Glutamatergic neuron (in vitro differentiated cells): Measurements from ENCODE around the gene CASTOR1. TPM values are rescaled to one million over a fixed set of nuclear protein-coding genes. Genes with fewer than 3 reads are reported as not detected.

Experiments used
- DNase-seq: peaks from one replicate; pipeline ENCODE4 v3.0.0; 2022
- H3K27ac Mint-ChIP-seq: one replicate; pipeline ENCODE4 v1.8.0; 2020; ENCODE audit warnings: mild to moderate bottlenecking, mixed read lengths, inconsistent platforms; ENCODE audit not compliant: unreplicated experiment
- H3K27me3 Mint-ChIP-seq: one replicate; pipeline ENCODE4 v1.8.0; 2020; ENCODE audit warnings: mild to moderate bottlenecking, moderate library complexity, mixed read lengths, inconsistent platforms; ENCODE audit not compliant: unreplicated experiment
- H3K36me3 Mint-ChIP-seq: one replicate; pipeline ENCODE4 v1.8.0; 2020; ENCODE audit warnings: mild to moderate bottlenecking, mixed read lengths, inconsistent platforms; ENCODE audit not compliant: unreplicated experiment
- H3K4me1 Mint-ChIP-seq: one replicate; pipeline ENCODE4 v1.8.0; 2020; ENCODE audit warnings: mild to moderate bottlenecking, low read depth, mixed read lengths, inconsistent platforms; ENCODE audit not compliant: unreplicated experiment
- H3K4me3 Mint-ChIP-seq: one replicate; pipeline ENCODE4 v1.8.0; 2020; ENCODE audit warnings: mild to moderate bottlenecking, mixed read lengths, inconsistent platforms; ENCODE audit not compliant: unreplicated experiment
- H3K9me3 Mint-ChIP-seq: one replicate; pipeline ENCODE4 v1.8.0; 2020; ENCODE audit warnings: mild to moderate bottlenecking, moderate library complexity, mixed read lengths, inconsistent platforms; ENCODE audit not compliant: unreplicated experiment
- CTCF ChIP-seq: fragments of 200-600 bp; sonication (generic); IDR thresholded peaks from one replicate; pipeline ENCODE4 v1.5.0; 2021; ENCODE audit not compliant: partially characterized antibody, unreplicated experiment
- total RNA-seq: library from RNA; stranded (reverse); fragmentation: NEBNext Ultra II Directional; extraction: Animal tissue kit (Norgen Biotek cat#: 25700); gene quantifications from one replicate; pipeline ENCODE4 v1.2.1, GENCODE V29; 2021; ENCODE audit not compliant: unreplicated experiment

Gene CASTOR1
- total RNA-seq, 1 donor from 2014 or later = 4.5 TPM

DNA sequence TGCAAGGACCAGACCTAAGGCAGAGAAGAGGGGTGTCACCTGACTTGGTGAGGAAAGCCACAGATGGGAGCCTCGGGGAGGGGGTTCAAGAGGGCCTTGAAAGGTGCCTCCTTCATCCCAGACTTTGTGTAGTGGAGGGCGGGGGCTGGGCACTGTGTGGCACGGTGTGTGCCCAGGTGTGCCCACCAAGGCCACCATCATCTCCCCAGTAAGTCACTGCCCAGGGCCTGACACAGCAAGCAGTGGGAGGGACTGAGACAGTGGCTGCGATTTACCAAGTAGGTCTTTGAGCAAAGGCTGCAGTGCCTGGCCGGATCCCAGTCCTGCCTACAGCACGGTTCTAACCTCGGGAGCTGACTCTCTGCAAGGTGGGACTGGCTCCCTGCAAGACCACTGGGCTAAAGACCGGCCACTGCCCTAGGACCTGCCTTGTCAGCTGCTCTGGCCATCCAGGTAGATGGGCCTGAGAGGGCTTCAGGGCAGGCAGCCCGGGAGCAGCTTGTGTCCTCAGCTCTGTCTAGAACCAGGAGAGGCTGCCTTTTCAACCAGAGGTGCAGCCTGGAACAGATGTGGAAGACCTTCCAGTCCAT lies 24.1 kb downstream of the CASTOR1 start:
- Mint-ChIP-seq H3K4me1 (peaks cover 4% of the 10 kb centered on the region), H3K27me3 (peaks cover 9% of the 10 kb centered on the region), H3K36me3 (no peaks in the 10 kb centered on the region), H3K27ac (no peak overlapping the region), H3K9me3 (peaks cover 2% of the 10 kb centered on the region), H3K4me3 (no peak overlapping the region)
- DNase-seq = no peak
- TF ChIP-seq CTCF = no peak

- Mint-ChIP-seq H3K27ac (no peak overlapping the region), H3K4me3 (no peak overlapping the region), H3K36me3 (no peaks in the 10 kb centered on the region), H3K4me1 (peaks cover 4% of the 10 kb centered on the region), H3K27me3 (peaks cover 11% of the 10 kb centered on the region), H3K9me3 (peaks cover 2% of the 10 kb centered on the region)
- no peak for DNase-seq
- TF ChIP-seq CTCF = no peak
These were observed 25.4 kb downstream of the CASTOR1 start for GRCh38 chr22:30263883-30264282.

DNA sequence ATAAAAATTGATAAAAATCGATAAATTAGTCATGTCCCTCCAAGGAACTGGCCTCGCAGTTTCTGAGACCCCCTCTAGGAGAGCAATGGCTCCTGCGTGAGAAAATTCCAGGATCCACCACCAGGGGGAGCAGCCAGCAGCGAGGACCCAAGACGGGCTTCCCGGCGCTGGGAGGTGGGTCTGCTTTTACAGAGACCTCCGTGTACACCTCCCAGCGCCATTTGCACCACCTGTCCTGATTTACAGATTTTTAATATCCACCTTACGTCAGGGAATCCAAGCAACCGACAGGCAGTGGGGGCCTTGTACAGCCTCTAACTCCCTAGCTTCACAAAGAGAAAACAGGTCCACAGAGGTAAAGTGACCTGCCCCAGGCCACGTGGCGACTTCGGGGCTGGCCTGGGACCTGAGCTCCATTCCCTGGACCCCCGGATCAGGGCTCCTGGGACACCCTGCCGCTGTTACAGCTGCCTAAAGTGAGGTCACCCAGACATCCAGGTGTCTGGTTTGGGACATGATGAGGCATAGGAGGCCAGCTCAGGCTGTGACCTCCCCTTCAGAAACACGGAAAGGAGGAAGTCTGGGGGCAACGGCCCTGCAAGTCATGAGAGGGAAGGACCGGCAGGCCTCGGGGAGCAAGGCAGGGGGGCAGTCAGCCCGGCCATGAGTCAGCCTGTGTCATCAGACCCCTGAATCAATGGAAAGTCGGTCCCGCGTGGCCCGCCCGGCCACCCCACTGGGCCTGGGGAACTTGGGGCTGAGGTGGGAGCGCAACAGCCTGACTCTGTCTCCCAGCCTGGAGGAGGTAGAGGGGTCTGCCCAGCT lies 26.2 kb downstream of the CASTOR1 start:
- Mint-ChIP-seq H3K4me3 (no peak overlapping the region), H3K4me1 (peaks cover 4% of the 10 kb centered on the region), H3K27ac (no peak overlapping the region), H3K36me3 (no peaks in the 10 kb centered on the region), H3K9me3 (peaks cover 2% of the 10 kb centered on the region), H3K27me3 (peaks cover 8% of the 10 kb centered on the region)
- peak; percentile 94 for DNase-seq
- peak; percentile 100 for TF ChIP-seq CTCF

- no peak for TF ChIP-seq CTCF
- H3K27ac Mint-ChIP-seq = no peak overlapping the region
- H3K9me3 Mint-ChIP-seq = peaks cover 2% of the 10 kb centered on the region
- H3K27me3 Mint-ChIP-seq = peaks cover 8% of the 10 kb centered on the region
- H3K4me3 Mint-ChIP-seq = no peak overlapping the region
- DNase-seq = no peak
- H3K4me1 Mint-ChIP-seq = peaks cover 4% of the 10 kb centered on the region
- H3K36me3 Mint-ChIP-seq = no peaks in the 10 kb centered on the region
These were observed 27.2 kb downstream of the CASTOR1 start for GRCh38 chr22:30262112-30262511.

GRCh38 chr22:30261134-30261533 lies 28.2 kb downstream of the CASTOR1 start:
- peaks cover 2% of the 10 kb centered on the region for H3K9me3 Mint-ChIP-seq
- no peaks in the 10 kb centered on the region for H3K36me3 Mint-ChIP-seq
- peaks cover 4% of the 10 kb centered on the region for H3K4me1 Mint-ChIP-seq
- DNase-seq = no peak
- H3K27me3 Mint-ChIP-seq = peaks cover 8% of the 10 kb centered on the region
- H3K27ac Mint-ChIP-seq = no peak overlapping the region
- no peak overlapping the region for H3K4me3 Mint-ChIP-seq
- no peak for TF ChIP-seq CTCF
